Hematopoietic multipotent progenitor cell treated with erythropoietin and hydrocortisone succinate and interleukin-3 and kit ligand, for 6 days (in vitro differentiated cells): Measurements from ENCODE around the gene ALS2CL.

ENCODE experiments used
- DNase-seq: peaks from one replicate; pipeline ENCODE4 v3.0.0-alpha.2; 2015

Gene ALS2CL

GRCh38 chr3:46716461-46717441 lies 23.3 kb upstream of the ALS2CL start:
- DNase-seq = no peak

- no peak for DNase-seq
Measured at GRCh38 chr3:46715507-46716175, 22.2 kb upstream of the ALS2CL start.

GRCh38 chr3:46714728-46715506 lies 21.4 kb upstream of the ALS2CL start:
- no peak for DNase-seq

GRCh38 chr3:46713898-46714552 lies 20.5 kb upstream of the ALS2CL start:
- no peak for DNase-seq

- no peak for DNase-seq
Measured at GRCh38 chr3:46713050-46713897, 19.8 kb upstream of the ALS2CL start.

GRCh38 chr3:46712191-46713049 lies 18.9 kb upstream of the ALS2CL start:
- DNase-seq = no peak

- no peak for DNase-seq
Measured at GRCh38 chr3:46711760-46712159, 18.3 kb upstream of the ALS2CL start.

- no peak for DNase-seq
Measured at GRCh38 chr3:46711305-46711704, 17.8 kb upstream of the ALS2CL start.

- DNase-seq = no peak
Measured at GRCh38 chr3:46710671-46711295, 17.3 kb upstream of the ALS2CL start.

GRCh38 chr3:46710229-46710628 lies 16.8 kb upstream of the ALS2CL start:
- DNase-seq = no peak

- DNase-seq = no peak
Measured at GRCh38 chr3:46709721-46710120, 16.2 kb upstream of the ALS2CL start.

GRCh38 chr3:46709157-46709654 lies 15.7 kb upstream of the ALS2CL start:
- no peak for DNase-seq

- no peak for DNase-seq
Measured at GRCh38 chr3:46708401-46709156, 15.1 kb upstream of the ALS2CL start.

- DNase-seq = no peak
Measured at GRCh38 chr3:46707601-46708011, 14.1 kb upstream of the ALS2CL start.

- no peak for DNase-seq
Measured at GRCh38 chr3:46706771-46707582, 13.5 kb upstream of the ALS2CL start.

GRCh38 chr3:46705751-46706552 lies 12.5 kb upstream of the ALS2CL start:
- DNase-seq = no peak

GRCh38 chr3:46705022-46705530 lies 11.6 kb upstream of the ALS2CL start:
- peak; percentile 80 for DNase-seq
